CD4-positive, alpha-beta T cell (primary cell): ENCODE data around the gene ADAMTSL1. TPM values are rescaled to one million over a fixed set of nuclear protein-coding genes. Genes with fewer than 3 reads are reported as not detected.

Source experiments
- ATAC-seq: fragments of 200-7000 bp; cut with Tn5 transposase; one replicate; pipeline ENCODE4 v1.10.0; 2022; ENCODE audit warnings: mild to moderate bottlenecking; ENCODE audit not compliant: poor library complexity
- CTCF ChIA-PET: fragments of 350-600 bp; sonication (Branson Sonifier 250); formaldehyde crosslinking; loops from one replicate; lab custom pipeline; 2021; ENCODE audit warnings: antibody characterized with exemption, inconsistent platforms; lab: Charles Lee
- POLR2A ChIA-PET: fragments of 350-600 bp; sonication (Branson Sonifier 250); formaldehyde crosslinking; loops from one replicate; lab custom pipeline; 2021; ENCODE audit warnings: antibody characterized with exemption, inconsistent platforms; lab: Charles Lee
- DNase-seq, 14 experiments: peaks; one replicate each; pipeline ENCODE4 v3.0.0-alpha.2; 2013 to 2020; ENCODE audit warnings: mixed read lengths in 2 of 14
- H3K27ac ChIP-seq, 2 donors: one replicate each; pipeline versions ENCODE4 v1.5.1 to v1.7.0; 2013; ENCODE audit warnings: low read length in 2 of 2, low read depth in 1 of 2, mild to moderate bottlenecking in 1 of 2
- H3K27me3 ChIP-seq, 2 experiments: 1 replicate in 1 of 2; 2 replicates in 1 of 2; pipeline versions ENCODE4 v1.6.1 to v1.7.0; 2013; ENCODE audit warnings: low read length in 2 of 2, control low read depth in 1 of 2, mild to moderate bottlenecking in 1 of 2, moderate library complexity in 1 of 2; ENCODE audit not compliant: insufficient read depth in 2 of 2, control insufficient read depth in 1 of 2
- H3K36me3 ChIP-seq: one replicate; pipeline ENCODE4 v1.6.1; 2013; ENCODE audit warnings: low read length, control low read depth; ENCODE audit not compliant: insufficient read depth
- H3K4me1 ChIP-seq: one replicate; pipeline ENCODE4 v1.6.1; 2013; ENCODE audit warnings: low read length, control low read depth; ENCODE audit not compliant: insufficient read depth
- H3K4me3 ChIP-seq: one replicate; pipeline ENCODE4 v1.5.1; 2013; ENCODE audit warnings: mild to moderate bottlenecking, low read length, moderate library complexity
- H3K9me3 ChIP-seq, 2 experiments: 1 replicate in 1 of 2; 2 replicates in 1 of 2; pipeline versions ENCODE4 v1.6.1 to v1.7.0; 2013; ENCODE audit warnings: low read length in 2 of 2, mild to moderate bottlenecking in 2 of 2, control low read depth in 1 of 2, moderate library complexity in 1 of 2; ENCODE audit not compliant: control insufficient read depth in 1 of 2, insufficient read depth in 1 of 2
- H3K27ac Mint-ChIP-seq: one replicate; pipeline ENCODE4 v1.8.0; 2020; ENCODE audit warnings: mixed read lengths
- H3K27me3 Mint-ChIP-seq: one replicate; pipeline ENCODE4 v1.8.0; 2021; ENCODE audit warnings: mixed read lengths
- H3K36me3 Mint-ChIP-seq: one replicate; pipeline ENCODE4 v1.8.0; 2021; ENCODE audit warnings: low read depth, mixed read lengths
- H3K4me1 Mint-ChIP-seq: one replicate; pipeline ENCODE4 v1.8.0; 2021; ENCODE audit warnings: low read depth, mixed read lengths
- H3K4me3 Mint-ChIP-seq: one replicate; pipeline ENCODE4 v1.8.0; 2020; ENCODE audit warnings: mild to moderate bottlenecking, mixed read lengths
- H3K9me3 Mint-ChIP-seq: one replicate; pipeline ENCODE4 v1.8.0; 2020; ENCODE audit warnings: mixed read lengths
- intact Hi-C, 2 experiments: fragments of 100-400 bp; cut with DNase I in 1 of 2; cut with micrococcal nuclease in 1 of 2; formaldehyde crosslinking; loops; one replicate each; pipeline versions ENCODE4 v1.15.1 to v1.9.0; 2023 to 2025; cut with DNase I, micrococcal nuclease
- total RNA-seq, 174 experiments: library from RNA in 2 of 174; stranded (reverse) in 2 of 174; gene quantifications; one replicate each; pipeline ENCODE4 v1.2.3 and lab custom pipeline; 2021 to 2026
- TF ChIP-seq, protein P1 (sequence below): fragments of 200-600 bp; IDR thresholded peaks from one replicate; pipeline ENCODE4 v1.8.0; 2022; ENCODE audit warnings: antibody characterized with exemption, mild to moderate bottlenecking

Gene ADAMTSL1
- total RNA-seq, 2 experiments from 2014 or later, result not detected

DNA sequence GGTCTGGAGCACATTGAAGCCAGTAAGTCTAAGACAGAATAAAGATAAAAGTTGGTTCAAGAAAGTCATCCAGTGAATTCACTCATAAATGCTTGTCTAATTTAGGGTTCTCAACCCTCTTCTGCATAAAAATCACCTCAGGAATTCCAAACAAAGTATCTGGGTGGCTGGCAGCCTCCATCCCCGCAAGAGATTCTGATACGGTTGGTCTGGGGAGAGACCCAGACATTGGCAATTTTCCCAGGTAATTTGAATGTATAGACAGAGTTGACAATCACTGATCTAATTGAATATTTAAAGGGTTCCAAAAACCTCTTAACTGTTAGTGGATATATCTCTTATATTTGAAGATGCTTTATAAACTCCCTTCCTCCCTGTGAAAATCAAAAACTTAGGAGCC lies 14.9 kb downstream of the ADAMTSL1 start:
- no peaks in the 10 kb centered on the region for H3K4me1 ChIP-seq
- no peaks in the 10 kb centered on the region for H3K36me3 ChIP-seq
- intact Hi-C loops, result no loop called here
- ATAC-seq (no peak), DNase-seq (no peak)
- no peaks in the 10 kb centered on the region for H3K9me3 ChIP-seq
- H3K4me1 Mint-ChIP-seq, result no peaks in the 10 kb centered on the region
- TF ChIP-seq, protein P1, sequence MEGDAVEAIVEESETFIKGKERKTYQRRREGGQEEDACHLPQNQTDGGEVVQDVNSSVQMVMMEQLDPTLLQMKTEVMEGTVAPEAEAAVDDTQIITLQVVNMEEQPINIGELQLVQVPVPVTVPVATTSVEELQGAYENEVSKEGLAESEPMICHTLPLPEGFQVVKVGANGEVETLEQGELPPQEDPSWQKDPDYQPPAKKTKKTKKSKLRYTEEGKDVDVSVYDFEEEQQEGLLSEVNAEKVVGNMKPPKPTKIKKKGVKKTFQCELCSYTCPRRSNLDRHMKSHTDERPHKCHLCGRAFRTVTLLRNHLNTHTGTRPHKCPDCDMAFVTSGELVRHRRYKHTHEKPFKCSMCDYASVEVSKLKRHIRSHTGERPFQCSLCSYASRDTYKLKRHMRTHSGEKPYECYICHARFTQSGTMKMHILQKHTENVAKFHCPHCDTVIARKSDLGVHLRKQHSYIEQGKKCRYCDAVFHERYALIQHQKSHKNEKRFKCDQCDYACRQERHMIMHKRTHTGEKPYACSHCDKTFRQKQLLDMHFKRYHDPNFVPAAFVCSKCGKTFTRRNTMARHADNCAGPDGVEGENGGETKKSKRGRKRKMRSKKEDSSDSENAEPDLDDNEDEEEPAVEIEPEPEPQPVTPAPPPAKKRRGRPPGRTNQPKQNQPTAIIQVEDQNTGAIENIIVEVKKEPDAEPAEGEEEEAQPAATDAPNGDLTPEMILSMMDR, result no peak
- ChIA-PET POLR2A (no interaction called here), CTCF (no interaction called here)
- no peak overlapping the region for H3K4me3 Mint-ChIP-seq
- no peak overlapping the region for H3K4me3 ChIP-seq
- no peak overlapping the region for H3K27ac Mint-ChIP-seq
- H3K27me3 Mint-ChIP-seq, result no peaks in the 10 kb centered on the region
- H3K27me3 ChIP-seq, result no peaks in the 10 kb centered on the region
- H3K36me3 Mint-ChIP-seq, result no peaks in the 10 kb centered on the region
- H3K27ac ChIP-seq, result no peak overlapping the region
- H3K9me3 Mint-ChIP-seq, result no peaks in the 10 kb centered on the region

DNA sequence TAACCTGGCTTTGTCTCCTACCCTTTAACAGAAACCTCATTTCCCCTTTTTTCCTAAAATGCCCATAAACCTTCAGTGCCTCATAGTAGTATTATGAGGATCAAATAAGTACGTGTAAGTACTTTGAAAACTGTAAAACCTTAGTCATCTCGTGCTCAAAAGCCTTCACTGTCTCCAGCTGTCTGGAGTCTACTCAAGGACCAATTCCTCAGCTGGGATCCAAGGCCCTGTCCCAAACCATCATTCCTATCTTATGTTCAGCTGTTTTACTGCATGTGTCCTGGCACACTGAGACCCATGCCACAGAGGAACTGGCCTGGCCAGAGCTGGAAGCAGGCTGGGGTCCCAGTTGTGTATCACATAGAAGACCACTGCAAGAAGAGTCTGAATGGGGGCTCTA lies 15.9 kb downstream of the ADAMTSL1 start:
- ATAC-seq, result no peak
- H3K36me3 ChIP-seq, result no peaks in the 10 kb centered on the region
- no peaks in the 10 kb centered on the region for H3K9me3 ChIP-seq
- Mint-ChIP-seq H3K4me3 (no peak overlapping the region), H3K4me1 (no peaks in the 10 kb centered on the region), H3K9me3 (no peaks in the 10 kb centered on the region), H3K27me3 (no peaks in the 10 kb centered on the region), H3K36me3 (no peaks in the 10 kb centered on the region), H3K27ac (no peak overlapping the region)
- DNase-seq, result no peak
- no peaks in the 10 kb centered on the region for H3K27me3 ChIP-seq
- H3K4me1 ChIP-seq, result no peaks in the 10 kb centered on the region
- TF ChIP-seq, protein P1, result no peak
- POLR2A ChIA-PET, result no interaction called here
- CTCF ChIA-PET, result interaction anchor here (1.5 kb wide), 1 partner anchor 235 kb away, joined by 4 read pairs; no protein-coding TSS in a partner anchor
- intact Hi-C loops, result no loop called here
- H3K27ac ChIP-seq, result no peak overlapping the region
- H3K4me3 ChIP-seq, result no peak overlapping the region

DNA sequence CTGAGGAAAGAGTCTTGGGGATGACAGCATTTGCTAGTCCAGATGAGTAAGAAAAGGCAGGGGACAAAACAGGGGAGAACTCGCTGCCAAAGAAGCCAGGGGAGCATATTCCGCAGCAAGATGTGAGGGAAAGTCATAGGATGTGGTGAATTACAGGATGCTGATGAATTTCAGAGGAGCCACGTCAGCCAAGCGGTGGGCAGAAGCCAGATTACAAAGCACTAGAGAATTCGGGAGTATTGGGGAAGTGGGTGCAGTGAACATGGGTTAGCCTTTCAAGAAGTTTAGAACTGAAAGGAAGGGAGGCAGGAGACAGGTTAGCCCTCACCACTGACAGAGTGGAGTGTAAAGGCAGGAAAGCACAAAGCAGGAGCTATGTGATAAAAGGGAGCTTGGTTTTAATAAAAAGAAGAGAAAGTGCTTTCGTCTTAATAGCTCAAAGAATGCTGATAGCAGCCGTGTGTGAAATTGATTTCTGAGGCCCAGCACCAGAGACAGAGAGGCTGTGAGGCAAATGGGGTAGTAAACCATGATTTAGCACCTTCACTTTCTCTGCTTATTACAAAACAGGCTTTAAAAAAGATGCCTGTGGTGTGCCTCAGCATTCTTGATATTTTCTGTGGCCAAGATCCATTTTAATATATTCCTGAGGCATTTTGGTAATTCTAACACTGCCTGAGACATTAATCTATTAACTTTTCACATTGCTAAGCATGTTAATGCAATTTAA lies 16.9 kb downstream of the ADAMTSL1 start:
- H3K36me3 Mint-ChIP-seq, result no peaks in the 10 kb centered on the region
- H3K4me1 ChIP-seq, result no peaks in the 10 kb centered on the region
- POLR2A ChIA-PET, result no interaction called here
- H3K4me3 ChIP-seq, result no peak overlapping the region
- H3K27me3 Mint-ChIP-seq, result no peaks in the 10 kb centered on the region
- no peaks in the 10 kb centered on the region for H3K4me1 Mint-ChIP-seq
- H3K27ac ChIP-seq, result no peak overlapping the region
- no peaks in the 10 kb centered on the region for H3K9me3 Mint-ChIP-seq
- no peaks in the 10 kb centered on the region for H3K27me3 ChIP-seq
- H3K36me3 ChIP-seq, result no peaks in the 10 kb centered on the region
- no peak overlapping the region for H3K4me3 Mint-ChIP-seq
- H3K9me3 ChIP-seq, result no peaks in the 10 kb centered on the region
- ATAC-seq (no peak), DNase-seq (no peak)
- no peak overlapping the region for H3K27ac Mint-ChIP-seq
- intact Hi-C loops, result no loop called here
- TF ChIP-seq, protein P1, result no peak
- CTCF ChIA-PET, result interaction anchor here (1.5 kb wide), 1 partner anchor 236 kb away, joined by 4 read pairs; no protein-coding TSS in a partner anchor
